Measurements from ENCODE around the gene DLST.
A peak's percentile ranks its signal among the peaks of the same experiment; 100 is the strongest.
"Not testable (repeated sequence)": the region's sequence is repeated elsewhere in the genome, so short reads cannot be mapped to it uniquely, and the experiment has no call there.

Gene DLST

DNA sequence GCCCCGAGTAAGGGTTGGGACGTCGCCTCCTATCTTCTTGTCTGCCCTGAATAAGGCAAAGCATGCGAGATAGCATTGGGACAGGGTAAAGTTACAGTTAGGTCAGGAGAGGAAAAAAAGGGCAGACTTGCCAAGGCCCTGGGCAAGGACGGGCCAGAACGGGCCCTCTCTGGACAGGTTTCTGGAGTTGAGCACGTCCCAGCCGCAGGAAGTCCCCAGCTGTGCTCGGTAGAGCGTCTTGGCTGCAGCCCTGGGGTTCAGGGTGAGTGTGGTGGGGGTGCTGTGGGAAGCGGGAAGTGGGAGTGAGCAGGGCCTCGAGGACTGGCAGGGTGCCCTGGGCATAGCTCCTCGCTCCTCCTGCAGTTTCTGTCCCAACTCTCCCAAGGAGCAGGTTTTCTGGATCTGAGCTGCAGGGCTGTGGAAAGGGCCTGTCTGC lies 35.9 kb downstream of the DLST start:
- DNase-seq (ENCODE audit: low read depth in 3 of 3): no peak

DNA sequence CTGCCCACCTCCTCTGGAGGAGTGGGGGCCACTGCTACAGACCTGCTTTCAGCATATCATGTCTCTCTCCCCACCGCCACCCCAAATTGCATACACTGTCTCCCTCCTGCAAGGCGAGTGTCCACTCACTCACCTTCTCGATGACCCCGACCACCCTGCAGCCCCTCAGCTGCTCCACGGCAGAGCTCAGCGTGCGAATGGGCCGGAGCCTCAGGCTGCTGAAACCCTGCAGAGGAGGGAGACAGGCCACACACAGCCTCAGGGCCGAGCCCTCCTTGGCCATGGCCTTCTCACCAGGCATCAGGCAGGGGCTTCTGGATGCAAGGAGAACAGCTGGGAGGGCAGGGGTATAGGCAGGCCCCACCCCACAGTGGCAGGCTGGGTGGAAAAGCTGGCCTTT lies 36.7 kb downstream of the DLST start:
- no peak for DNase-seq (ENCODE audit: low read depth in 3 of 3)

DNA sequence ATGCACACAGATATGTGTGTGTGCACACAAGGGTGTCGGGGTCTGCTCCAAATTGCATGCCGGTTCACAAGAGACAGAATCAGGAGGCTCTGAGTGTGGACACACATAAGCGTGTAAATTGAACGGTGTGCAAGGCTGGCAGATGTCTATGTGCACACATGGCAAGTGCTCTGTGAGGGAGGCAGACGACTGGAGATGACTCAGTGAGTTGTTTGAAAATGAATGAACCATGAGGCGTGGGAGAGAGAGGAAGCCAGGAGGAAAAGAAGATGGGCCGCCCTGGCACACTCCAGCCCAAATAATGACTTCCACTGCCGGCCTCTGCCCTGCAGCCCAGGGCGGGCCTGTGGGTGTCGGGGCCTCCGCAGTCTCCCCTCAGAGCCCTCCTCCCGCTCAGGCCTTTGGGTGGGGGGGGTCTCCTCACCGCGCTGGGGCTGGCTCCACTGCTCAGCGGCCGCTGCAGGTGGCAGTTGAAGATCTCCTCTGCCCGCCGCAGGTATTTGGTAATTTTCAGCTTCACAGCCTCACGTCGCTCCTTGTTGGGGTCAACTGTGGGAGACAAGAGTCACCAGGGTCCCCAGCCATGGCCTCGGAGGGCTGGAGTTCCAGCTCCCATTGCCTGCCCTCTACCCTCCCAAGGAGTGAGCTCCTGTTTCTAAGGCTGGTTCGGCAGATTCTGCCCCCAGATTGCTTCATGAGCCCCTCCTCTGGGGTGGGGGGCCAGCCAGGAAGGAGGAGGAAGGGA lies 37.9 kb downstream of the DLST start:
- no peak for DNase-seq (ENCODE audit: low read depth in 3 of 3)

DNA sequence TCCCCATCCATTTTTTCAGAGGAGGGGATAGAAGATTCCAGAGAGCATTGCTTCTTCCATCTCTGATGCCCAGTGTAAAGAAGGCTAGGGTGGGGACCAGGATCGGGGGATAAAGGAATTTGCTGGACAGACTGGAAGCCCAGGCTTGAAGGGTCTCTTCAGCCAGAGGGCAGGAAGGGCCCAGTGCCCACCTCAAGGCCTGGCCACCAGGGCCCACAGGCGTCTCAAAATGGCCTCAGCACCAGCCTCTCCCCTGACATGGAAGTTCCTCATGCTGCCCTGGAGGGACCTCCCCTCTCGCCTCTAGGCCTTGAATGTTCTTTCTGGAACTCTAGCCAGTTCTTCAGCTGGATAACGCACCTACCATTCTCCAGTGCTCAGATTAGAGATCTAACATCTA lies 38.6 kb downstream of the DLST start:
- DNase-seq (ENCODE audit: low read depth in 3 of 3): no peak

DNA sequence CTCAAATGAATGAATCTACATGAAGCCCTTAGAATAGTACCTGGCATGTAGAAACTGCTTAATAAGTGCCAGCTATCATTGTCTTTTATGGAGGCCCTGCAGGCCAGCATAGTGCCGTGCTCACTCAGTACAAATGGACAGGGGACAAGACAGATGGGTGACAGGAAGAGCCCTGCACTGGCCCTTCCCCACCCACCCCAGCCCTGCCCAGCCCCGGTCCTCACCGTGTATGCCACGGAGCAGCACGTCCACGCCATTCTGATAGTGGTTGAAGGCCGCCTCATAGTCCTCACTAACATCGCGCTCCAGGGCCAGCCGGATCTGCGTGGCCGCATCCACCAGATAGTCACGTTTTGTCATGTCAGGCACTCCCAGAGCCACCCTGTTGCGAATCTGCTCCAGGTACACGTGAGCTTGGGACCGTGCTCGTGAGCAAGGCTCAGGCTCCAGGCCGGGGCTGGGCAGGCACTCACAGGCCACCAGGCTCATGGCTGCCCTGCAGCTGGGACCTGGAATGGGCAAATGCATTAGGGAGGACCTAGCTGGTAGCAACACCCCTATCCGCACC lies 39.4 kb downstream of the DLST start:
- DNase-seq (ENCODE audit: low read depth in 3 of 3): no peak

DNA sequence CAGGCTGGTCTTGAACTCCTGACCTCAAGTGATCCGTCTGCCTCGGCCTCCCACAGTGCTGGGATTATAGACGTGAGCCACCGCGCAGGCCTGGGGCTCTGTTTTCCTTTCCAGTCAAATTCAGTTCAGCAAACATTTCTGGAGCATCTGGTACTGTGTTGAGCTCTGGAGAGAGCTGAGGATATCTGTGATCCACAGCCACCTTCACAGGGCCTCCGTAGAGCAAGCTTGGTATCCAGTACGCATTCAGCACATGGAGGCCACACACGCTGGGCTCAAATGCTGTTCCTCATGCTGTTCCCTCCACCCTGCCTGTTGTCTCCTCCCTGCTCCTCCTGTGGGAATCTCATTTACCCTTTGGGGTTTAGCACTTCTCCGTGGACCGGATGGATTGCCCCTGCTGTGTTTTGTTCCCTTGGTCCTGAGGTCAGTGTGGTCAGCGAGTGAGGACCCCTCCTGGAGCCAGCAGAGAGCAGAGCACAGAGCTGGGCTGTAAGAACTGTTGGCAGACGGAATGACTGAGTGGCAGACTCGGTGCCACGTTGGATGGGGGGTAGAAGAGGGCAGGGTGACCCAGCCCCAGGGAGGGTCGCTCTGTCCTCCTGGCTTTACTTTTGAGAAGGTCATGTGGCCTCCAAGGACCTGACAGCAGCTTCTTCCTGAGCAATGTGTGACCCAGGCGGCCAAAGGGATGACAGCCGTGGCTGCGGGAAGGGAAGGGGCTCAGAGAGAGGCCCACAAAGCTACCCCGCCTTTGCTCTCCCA lies 40.5 kb downstream of the DLST start:
- DNase-seq (ENCODE audit: low read depth in 3 of 3): no peak

DNA sequence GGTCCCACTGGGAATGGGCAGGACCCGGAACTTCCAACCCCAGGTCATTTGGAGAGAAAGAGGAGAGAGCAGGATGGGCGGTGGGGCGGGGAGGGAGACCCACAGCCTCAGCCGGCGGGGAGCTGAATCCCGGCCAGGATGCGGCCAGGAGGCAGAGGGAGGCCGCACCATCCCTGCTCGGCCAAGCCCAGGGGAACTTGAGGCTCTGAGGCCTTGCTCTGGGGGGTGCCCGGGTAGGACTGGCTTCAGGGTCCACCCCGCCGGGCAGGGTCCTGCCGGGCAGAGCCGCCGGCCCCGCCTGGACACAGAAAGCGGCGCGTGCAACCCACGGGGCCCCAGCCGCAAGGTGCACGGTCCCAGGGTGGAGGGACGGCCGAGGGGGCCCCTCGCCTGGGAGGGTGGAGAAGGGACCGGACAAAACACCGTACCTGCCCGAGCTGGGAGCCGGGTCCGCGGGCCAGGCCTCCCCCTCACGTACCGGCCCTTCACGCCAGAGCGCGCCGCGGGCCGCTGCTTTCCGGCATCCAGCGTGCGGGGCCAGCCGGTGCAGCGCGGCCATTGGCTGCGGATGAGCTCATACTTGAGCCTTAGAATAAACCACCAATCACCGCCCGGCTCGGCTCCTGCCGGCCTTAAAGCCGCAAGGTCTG lies 41.2 kb downstream of the DLST start, which contains the start of gene RPS6KL1:
TSS of gene RPS6KL1 (minus strand) at position 509 of the 650 bp plus-strand sequence. CDS start 1,719 bp downstream, outside the sequence.
- DNase-seq (ENCODE audit: low read depth in 3 of 3): peak; percentile 52 to 74 (median 61)

DNA sequence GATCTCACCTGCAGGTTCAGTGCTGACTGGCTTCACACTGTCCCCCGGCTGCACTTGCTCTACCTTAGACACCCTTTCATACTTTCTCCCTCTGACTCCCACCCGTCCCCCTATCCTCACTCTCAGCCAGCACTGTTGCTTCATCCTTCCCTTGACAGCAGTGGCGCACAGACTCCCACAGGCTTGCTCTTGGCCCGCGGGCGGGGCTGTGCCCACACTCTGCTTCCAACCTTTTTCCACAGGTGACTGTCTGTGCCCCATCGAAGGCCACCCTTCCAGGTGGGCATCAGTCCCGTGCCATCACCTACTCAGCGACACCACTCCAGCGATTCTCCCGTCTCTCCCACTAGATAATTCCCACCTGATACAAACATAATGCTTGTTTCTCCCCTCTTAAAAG lies 42.3 kb downstream of the DLST start:
- no peak for DNase-seq (ENCODE audit: low read depth in 3 of 3)

DNA sequence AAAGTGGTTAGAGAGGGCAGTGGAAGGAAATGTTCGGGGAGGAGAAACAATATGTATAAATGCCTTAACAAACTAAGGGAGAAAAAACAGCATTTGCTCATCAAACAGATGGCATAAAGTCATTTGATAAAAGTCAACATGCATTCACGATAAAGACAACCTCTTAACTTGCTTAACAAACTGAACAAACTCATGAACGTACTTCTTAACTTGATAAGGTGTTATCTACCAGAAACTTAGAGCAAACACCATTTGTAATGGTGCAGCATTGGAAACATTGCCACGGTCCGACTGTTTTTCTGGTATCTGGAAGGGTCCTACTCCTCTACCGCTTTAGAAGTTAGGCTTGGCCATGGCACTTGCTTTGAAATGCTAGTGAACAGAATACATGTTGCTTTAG lies 45.5 kb downstream of the DLST start:
- DNase-seq (ENCODE audit: low read depth in 3 of 3): no peak

DNA sequence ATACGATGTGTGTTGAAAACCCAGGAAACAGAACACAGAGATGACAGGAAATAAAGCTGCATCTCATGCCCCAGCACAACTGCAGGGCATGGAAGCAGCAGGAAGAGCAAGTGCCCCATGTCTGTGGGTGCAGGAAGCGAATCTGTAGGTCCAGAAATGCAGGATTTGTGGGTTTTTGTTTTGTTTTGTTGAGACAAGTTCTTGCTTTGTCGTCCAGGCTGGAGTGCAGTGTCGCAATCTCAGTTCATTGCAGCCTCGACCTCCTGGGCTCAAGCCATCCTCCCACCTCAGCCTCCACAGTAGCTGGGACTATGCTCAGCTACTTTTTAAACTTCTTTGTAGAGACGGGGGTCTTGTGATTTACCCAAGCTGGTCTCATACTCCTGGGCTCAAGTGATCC lies 47.5 kb downstream of the DLST start:
- DNase-seq (ENCODE audit: low read depth in 3 of 3): no peak

DNA sequence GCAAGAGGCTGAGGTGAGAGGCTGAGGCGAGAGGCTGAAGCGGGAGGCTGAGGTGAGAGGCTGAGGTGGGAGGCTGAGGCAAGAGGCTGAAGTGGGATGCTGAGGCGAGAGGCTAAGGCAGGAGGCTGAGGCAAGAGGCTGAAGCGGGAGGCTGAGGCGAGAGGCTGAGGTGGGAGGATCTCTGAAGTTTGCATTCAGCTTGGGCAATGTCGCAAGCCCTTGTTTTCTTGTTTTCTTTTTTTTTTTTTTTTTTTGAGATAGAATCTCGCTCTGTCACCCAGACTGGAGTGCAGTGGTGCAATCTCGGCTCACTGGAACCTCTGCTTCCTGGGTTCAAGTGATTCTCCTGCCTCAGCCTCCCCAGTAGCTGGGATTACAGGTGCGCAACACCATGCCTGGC lies 50.0 kb downstream of the DLST start:
- not testable (repeated sequence) for DNase-seq (ENCODE audit: low read depth in 3 of 3)

DNA sequence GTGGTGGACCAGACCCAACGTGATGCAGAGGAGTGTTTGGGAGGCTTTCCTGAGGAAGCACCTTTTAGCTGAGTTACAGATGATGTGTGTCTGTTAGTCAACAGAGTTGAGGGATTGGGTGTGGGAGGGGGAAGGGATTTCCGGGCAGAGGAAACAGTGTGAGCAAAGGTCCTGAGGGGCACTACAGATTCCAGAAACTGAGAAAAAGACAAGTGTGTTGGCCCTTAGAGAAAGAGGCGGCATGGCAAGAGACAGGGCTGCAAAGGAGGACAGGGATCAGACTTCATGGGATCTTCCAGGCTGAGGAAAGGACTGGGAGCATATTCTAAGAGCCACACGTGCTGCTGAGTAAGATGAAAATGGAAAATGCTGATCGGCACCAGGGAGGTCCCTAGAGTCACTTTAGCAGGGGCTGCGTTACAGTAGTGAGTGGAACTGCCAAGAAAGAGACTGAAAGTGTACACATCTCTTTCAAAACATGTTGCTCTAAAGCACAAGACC lies 50.7 kb downstream of the DLST start:
- DNase-seq (ENCODE audit: low read depth in 3 of 3): no peak

DNA sequence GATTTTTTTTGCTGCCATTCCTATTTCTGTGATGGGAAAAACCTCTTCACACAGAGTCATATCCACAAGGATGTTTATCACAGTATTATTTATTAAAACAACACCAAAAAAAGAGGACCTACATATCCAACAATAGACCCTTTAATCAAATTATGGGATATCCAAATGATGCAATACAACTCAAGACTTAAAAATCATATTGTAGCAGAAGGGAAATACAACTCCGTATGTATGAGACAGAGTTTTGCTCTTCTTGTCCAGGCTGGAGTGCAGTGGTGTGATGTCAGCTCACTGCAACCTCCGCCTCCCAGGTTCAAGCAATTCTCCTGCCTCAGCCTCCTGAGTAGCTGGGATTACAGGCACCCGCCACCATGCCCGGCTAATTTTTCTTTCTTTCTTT lies 51.2 kb downstream of the DLST start:
- not testable (repeated sequence) for DNase-seq (ENCODE audit: low read depth in 3 of 3)

DNA sequence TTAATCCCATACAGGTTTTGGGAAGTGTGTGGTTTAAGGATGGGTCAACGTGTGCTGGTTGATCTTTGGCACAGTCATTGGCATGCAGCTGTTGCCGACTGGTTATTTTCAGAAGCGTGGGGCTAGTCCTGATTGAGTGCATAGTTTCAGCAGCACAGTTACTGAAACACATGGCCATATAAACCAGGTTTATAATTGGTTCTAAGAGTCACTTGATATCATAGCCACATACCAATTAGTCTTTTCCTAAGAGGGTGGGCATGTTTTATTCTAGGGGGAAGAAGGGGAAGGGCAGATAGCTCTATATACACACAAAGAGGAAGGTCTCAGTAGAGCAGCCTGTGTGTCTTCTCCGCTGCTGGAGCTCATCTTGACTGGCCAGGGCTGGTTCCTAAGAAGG lies 52.3 kb downstream of the DLST start:
- DNase-seq (ENCODE audit: low read depth in 3 of 3): no peak

DNA sequence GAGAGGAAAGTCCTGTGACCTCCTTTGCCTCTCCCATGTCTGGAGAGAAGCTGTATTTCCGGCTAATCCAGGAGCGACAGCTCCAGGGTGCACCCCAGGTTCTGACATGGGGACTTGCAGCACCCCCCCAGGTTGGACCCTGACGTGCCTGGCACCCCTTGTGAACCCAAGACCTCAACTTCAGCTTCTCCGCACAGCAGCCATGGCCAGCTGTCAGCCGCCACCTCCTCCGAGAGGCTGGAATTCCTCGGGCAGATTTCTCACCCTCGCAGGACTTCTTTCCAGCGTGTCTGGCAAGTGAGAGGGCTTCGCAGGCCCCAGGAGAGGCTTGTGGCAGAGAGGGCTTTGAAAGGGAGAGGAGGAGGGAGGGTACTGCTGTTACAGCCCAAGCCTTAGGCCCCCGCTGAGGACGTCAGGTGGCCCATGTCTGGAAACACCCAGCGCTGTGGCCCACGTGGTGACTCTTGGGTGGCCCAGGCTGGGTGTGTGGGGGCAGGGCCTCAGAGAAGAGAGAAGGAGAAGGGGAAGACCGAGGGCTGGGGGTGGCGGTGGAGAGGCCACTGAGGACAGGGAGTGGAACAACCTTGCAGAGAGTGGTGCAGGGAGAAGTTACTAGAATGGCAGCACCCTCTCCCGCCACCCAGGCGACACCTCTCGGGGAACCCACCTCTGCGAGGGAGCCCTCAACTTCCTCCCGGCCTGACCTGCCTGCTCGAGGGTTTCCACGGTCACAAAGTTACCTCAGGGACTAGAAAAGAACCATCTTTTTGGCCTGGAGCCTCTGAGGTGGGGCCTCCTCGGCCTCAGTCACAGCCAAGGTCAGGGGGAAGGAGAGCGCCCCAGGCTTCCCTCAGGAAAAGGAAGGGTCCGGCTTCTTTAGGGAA lies 53.0 kb downstream of the DLST start:
- DNase-seq (ENCODE audit: low read depth in 3 of 3): no peak

DNA sequence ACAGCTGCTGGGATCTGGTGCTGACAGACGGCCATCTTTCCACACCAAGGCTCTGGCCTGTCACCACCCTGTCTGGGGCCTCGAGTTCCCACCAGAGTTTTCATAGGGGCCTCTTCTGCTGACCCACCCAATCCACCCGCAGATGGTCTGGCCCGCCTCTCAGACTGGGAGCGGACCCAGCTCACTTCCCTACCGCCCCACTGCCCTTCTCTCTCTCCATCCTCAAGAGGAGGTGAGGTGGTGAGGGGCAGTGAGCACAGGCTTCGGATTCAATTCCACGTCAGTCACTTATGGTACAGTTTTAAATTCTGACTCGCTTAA lies 53.6 kb downstream of the DLST start:
- DNase-seq (ENCODE audit: low read depth in 3 of 3): no peak

DNA sequence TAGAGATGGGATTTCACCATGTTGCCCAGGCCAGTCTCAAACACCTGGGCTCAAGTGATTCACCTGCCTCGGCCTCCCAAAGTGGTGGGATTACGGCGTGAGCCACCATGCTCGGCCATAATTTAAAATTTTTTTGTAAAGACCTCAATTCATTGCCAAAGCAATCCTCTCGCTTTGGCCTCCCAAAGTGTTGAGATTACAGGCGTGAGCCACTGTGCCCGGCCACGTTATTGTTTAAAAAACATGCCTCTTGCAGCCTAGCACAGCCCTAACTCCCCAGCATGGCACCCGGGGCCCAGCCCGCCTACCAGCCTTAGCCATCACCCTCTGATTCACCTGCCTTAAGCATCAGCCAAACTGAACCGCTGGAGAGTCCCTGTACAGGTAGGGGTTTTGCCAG lies 54.4 kb downstream of the DLST start:
- DNase-seq (ENCODE audit: low read depth in 3 of 3): no peak

DNA sequence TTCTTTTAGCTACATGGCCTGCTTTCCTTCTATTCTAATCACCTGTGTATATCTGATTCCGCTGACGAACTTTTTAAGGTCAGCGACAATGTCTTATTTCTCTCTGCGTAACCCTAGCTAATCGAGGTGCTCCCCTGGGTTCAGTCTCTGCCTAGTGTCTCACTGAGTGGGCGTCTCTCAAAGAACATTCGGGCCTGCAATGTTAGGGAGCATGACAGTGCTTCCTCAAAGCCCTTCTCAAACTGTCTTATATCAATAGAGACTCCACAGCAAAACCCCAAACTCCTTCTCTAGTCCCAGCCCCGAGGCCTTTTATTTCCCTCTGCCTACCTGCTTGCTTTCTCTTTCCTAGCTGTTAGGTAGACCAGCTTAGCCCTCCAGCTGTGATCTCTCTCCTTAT lies 55.0 kb downstream of the DLST start:
- no peak for DNase-seq (ENCODE audit: low read depth in 3 of 3)

DNA sequence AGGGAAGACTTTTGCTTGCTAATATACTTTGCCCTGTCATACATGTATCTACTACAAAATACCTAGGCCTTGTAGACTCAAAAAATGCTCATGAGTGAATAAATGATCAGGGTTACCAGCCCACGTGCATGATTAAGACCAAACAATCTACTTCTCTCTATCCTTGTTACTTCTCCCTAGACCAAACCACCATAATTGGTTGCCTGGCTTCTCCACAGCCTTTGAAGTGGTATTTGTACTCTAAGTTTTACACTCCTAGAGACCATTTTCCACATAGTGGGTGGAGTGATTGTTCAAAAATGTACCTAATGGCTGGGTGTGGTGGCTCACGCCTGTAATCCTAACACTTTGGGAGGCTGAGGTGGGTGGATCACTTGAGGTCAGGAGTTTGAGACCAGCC lies 55.5 kb downstream of the DLST start:
- DNase-seq (ENCODE audit: low read depth in 3 of 3): no peak

DNA sequence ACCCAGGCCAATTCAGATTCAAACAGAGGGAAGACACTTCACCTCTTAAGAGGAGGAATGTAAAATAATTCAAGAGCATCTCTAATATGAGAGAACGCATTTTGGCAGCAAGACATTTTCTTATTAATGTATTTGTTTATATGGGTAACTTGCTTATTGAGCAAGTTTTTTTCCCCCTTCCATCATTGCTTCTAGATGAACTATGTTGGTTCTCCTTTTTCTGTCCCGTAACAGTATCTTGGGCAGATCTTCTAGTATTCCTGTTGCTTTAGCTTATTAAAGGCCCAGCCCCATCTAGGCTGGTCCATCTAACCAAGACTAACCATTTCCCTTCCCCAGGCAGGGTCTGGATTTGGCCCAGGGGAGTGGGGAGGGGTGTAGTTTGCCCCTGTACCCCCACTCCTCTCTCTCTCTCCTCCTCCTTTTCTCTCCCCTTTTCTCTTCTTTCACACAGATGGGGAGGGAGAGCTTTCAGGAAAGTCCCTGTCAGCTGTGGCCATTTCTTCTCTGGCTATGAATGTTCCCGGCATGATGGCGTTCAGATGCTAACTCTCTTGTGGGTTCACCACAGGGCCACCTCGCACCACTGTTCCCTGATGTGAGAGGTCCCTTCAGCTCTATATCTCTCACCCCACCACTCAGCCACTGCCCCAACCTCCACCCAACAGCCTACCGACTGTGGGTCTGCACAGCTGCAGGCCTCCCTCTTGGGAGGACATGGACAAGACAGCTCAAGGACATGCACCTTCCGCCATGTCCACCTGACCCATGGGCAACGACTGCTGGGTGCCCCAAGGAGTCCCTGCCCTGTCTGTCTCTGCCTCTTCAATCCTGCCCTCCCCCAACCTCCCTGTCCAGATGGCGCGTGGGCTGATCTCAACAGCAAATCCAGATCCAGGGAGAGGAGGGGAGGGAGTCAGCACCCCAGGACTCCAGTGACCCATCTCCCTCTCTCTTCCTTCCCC lies 57.1 kb downstream of the DLST start:
- DNase-seq (ENCODE audit: low read depth in 3 of 3): no peak
